SU-DHL-6 (cell line): Measurements from ENCODE around the gene HSP90AB1.

Experiments
- H2AFZ ChIP-seq: fragments of 200-600 bp; sonication (generic); 2 replicates; pipeline ENCODE4 v1.6.1; 2014; ENCODE audit warnings: low read depth, mild to moderate bottlenecking, moderate library complexity, mixed read lengths, antibody characterized with exemption, low read length; ENCODE audit not compliant: severe bottlenecking
- H3F3A ChIP-seq: fragments of 200-600 bp; shearing (Covaris generic); 2 replicates; pipeline ENCODE4 v1.6.0; 2016; ENCODE audit warnings: antibody characterized with exemption, mild to moderate bottlenecking; ENCODE audit not compliant: insufficient read depth
- H3K27ac ChIP-seq: fragments of 200-600 bp; sonication (generic); 2 replicates; pipeline ENCODE4 v1.5.1; 2016; ENCODE audit warnings: low read depth, mild to moderate bottlenecking, low read length, moderate library complexity, mixed read lengths
- H3K27me3 ChIP-seq: fragments of 200-600 bp; sonication (generic), shearing (Covaris generic); 2 replicates; pipeline ENCODE4 v1.6.0; 2014; ENCODE audit warnings: mild to moderate bottlenecking, low read length
- H3K36me3 ChIP-seq: fragments of 200-600 bp; sonication (generic); 2 replicates; pipeline ENCODE4 v1.6.1; 2014; ENCODE audit warnings: mild to moderate bottlenecking, low read length, mixed read lengths
- H3K4me2 ChIP-seq: fragments of 300-600, 200-600 bp; shearing (Covaris generic), sonication (generic); 2 replicates; pipeline ENCODE4 v1.6.0; 2014; ENCODE audit warnings: low read length, low read depth, mild to moderate bottlenecking; ENCODE audit not compliant: poor library complexity, severe bottlenecking
- H3K4me3 ChIP-seq: fragments of 200-600 bp; sonication (generic); 2 replicates; pipeline ENCODE4 v1.5.1; 2014; ENCODE audit warnings: antibody characterized with exemption, low read length, mild to moderate bottlenecking, mixed read lengths; ENCODE audit not compliant: insufficient read depth, poor library complexity, severe bottlenecking
- H3K79me2 ChIP-seq: fragments of 200-600 bp; sonication (generic); 2 replicates; pipeline ENCODE4 v1.6.1; 2014; ENCODE audit warnings: mild to moderate bottlenecking, low read length, moderate library complexity; ENCODE audit not compliant: insufficient read depth
- H3K9ac ChIP-seq: fragments of 200-600 bp; sonication (generic); 2 replicates; pipeline ENCODE4 v1.7.0; 2014; ENCODE audit warnings: mild to moderate bottlenecking, low read length
- H3K9me2 ChIP-seq: fragments of 200-600 bp; sonication (generic); replicated peaks from 2 replicates; pipeline ENCODE4 v1.6.1; 2014; ENCODE audit warnings: low read length; ENCODE audit not compliant: insufficient read depth
- H3K9me3 ChIP-seq: fragments of 200-600 bp; sonication (generic); 2 replicates; pipeline ENCODE4 v1.6.1; 2014; ENCODE audit warnings: low read length, mixed read lengths; ENCODE audit not compliant: insufficient read depth
- H4K20me1 ChIP-seq: fragments of 200-600 bp; sonication (generic); 2 replicates; pipeline ENCODE4 v1.6.1; 2014; ENCODE audit warnings: low read depth, mild to moderate bottlenecking, antibody characterized with exemption, low read length, moderate library complexity, mixed read lengths
- EZH2phosphoT487 ChIP-seq: fragments of 200-600 bp; sonication (generic), shearing (Covaris generic); conservative IDR thresholded peaks from 2 replicates; pipeline ENCODE4 v1.6.1; 2018; ENCODE audit warnings: mild to moderate bottlenecking, antibody characterized with exemption, low read length, moderate library complexity, mixed read lengths
- TF ChIP-seq, protein P1 (sequence below): fragments of 200-600 bp; sonication (generic); IDR thresholded peaks from one replicate; pipeline ENCODE4 v1.5.1; 2017; ENCODE audit warnings: antibody characterized with exemption, mild to moderate bottlenecking, low read length, moderate library complexity; ENCODE audit not compliant: insufficient read depth, poor library complexity, severe bottlenecking

HSP90AB1 gene

DNA sequence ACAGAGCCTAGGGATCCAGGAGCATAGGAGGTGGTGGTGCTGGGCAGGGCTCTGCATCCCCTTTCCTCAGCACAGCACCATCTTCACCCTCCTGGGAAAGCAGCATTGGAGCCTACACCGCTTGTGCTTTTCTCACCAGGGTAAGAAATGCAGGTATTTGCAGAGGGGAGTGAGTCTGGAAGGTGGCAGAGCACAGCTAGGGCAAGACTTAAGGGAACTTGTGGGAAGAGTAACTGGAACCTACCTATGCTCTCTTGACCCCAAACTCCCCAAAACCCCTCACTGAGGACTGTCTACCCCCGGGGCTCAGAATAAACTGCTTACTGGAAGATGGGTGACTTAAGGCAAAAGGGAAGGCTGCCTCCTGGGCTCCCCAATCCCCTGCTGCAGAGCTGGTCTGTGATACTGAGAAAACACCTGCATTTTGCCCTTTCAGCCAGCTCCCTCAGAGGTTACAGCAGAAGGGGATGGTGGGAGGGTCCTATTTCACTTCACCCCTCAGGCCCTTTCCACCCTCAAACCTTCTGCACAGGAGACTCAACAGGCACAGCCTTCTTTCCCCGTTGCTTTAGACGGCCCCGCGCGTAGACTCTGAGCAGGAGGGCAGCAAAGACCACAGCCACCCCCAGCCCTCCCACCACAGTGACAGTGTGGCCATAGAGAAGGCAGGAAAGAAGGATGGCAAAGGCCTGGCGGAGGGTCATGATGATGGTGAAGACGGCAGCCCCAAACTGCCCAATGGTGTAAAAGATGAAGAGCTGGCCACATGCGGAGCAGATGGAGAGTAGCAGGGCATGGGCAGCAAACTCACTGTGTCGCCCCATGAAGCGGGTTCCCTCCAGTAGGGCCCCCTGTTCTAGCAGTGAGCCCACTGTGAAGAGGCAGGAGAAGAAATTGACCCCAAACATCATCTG is 7.5 kb downstream of the HSP90AB1 start:
- no peaks in the 10 kb centered on the region for H3K27me3 ChIP-seq
- no peak overlapping the region for H2AFZ ChIP-seq
- H4K20me1 ChIP-seq, result peaks cover 30% of the 10 kb centered on the region; the same call in 1 of the 2 replicates
- peaks cover 20% of the 10 kb centered on the region for H3K79me2 ChIP-seq
- H3K9me3 ChIP-seq, result no peaks in the 10 kb centered on the region
- peaks cover 93% of the 10 kb centered on the region for H3F3A ChIP-seq
- no peak overlapping the region for H3K4me3 ChIP-seq
- peak overlapping the region; percentile 83 for H3K4me2 ChIP-seq
- H3K36me3 ChIP-seq, result peaks cover 34% of the 10 kb centered on the region
- H3K27ac ChIP-seq, result peak overlapping the region; percentile 71
- H3K9me2 ChIP-seq, result no peaks in the 10 kb centered on the region
- no peak overlapping the region for H3K9ac ChIP-seq
- TF ChIP-seq, protein P1, sequence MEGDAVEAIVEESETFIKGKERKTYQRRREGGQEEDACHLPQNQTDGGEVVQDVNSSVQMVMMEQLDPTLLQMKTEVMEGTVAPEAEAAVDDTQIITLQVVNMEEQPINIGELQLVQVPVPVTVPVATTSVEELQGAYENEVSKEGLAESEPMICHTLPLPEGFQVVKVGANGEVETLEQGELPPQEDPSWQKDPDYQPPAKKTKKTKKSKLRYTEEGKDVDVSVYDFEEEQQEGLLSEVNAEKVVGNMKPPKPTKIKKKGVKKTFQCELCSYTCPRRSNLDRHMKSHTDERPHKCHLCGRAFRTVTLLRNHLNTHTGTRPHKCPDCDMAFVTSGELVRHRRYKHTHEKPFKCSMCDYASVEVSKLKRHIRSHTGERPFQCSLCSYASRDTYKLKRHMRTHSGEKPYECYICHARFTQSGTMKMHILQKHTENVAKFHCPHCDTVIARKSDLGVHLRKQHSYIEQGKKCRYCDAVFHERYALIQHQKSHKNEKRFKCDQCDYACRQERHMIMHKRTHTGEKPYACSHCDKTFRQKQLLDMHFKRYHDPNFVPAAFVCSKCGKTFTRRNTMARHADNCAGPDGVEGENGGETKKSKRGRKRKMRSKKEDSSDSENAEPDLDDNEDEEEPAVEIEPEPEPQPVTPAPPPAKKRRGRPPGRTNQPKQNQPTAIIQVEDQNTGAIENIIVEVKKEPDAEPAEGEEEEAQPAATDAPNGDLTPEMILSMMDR, result no peak
- no peak for TF ChIP-seq EZH2phosphoT487

DNA sequence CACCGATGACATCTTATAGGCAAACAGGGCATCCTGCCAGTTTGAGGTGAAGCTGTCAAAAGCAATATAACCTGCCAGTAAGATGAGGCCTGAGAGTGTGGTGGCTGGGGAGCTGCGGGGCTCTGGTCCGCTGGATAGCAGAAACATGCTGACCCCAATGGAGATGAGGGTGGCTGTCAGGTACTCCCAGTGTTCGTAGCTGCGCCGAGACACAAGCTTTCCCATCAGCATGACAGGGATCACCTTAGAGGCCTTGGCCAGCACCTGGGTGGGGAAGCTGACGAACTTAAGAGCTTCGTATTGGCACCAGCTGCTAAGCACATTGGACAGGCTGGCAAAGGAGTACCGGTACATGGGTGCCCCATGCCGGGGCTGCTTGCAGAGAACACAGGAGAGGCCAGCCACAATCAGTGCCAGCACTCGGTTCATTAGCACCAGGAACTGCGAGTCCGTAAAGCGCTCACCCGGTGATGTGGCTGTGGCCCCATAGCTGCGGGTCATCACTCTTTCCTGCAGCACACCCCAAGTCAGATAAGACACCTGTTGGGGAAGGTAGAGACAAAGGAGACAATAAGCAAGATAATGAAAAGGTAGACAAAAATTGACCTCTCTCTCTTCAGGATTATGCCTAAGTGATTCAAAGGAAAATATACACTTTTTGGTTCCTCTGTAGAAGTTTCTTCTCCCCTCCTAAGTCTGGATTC is 8.4 kb downstream of the HSP90AB1 start:
- Histone ChIP-seq H3K4me2 (peak overlapping the region; percentile 83), H3K4me3 (peak overlapping the region; percentile 81), H3F3A (peaks cover 85% of the 10 kb centered on the region), H3K27ac (peak overlapping the region; percentile 71), H4K20me1 (peaks cover 22% of the 10 kb centered on the region; the same call in 1 of the 2 replicates), H3K9me2 (no peaks in the 10 kb centered on the region), H3K27me3 (no peaks in the 10 kb centered on the region), H2AFZ (no peak overlapping the region), H3K9me3 (no peaks in the 10 kb centered on the region), H3K79me2 (peaks cover 12% of the 10 kb centered on the region; the same call in 1 of the 2 replicates), H3K36me3 (peaks cover 26% of the 10 kb centered on the region), H3K9ac (peak overlapping the region; percentile 85)
- no peak for TF ChIP-seq EZH2phosphoT487
- TF ChIP-seq, protein P1, result no peak

DNA sequence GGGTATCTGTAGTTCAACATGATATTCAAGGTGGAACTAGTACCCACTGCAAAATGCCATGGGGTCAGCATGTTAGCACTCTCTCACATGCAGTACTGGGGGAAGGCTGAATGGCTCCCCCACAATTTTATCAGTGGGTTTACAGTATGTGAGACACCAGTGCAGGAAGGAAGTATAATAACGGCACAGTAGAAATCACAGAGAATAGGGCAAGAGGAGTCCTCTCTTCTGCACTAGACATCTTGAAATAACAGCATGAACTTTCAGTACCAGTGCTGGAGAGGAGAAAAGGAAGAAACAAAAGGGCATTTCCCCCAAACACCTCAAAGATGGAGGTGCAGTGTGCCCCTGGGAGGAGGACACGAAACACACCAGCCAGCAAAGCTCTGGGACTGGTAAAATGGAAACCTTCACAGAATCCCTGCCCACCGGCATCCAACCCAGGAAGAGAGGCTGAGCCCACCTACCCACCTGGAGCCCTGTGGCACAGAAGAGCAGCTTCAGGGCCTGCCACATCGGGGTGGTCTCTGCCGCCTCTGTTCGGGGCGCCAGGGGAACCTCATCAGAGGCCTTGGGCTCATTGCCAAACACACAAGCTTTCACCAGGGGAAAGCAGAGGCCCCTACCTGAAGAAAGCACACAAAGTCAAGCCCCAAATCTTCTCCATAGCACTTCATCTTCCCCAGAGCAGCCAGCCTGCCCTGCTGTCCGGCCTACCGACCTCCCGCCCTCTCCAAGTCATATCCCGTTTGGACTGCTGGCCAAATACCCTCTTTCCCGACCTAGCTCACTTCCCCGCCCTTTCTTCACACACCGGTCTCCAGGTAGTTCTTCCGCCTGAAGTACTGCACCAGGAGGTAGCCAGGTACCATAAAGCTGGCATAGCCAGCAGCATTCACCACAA is 9.2 kb downstream of the HSP90AB1 start:
- Histone ChIP-seq H3K36me3 (peaks cover 18% of the 10 kb centered on the region; the same call in 1 of the 2 replicates), H3K27me3 (no peaks in the 10 kb centered on the region), H3K27ac (peak overlapping the region; percentile 71), H3F3A (peaks cover 79% of the 10 kb centered on the region), H3K9me2 (no peaks in the 10 kb centered on the region), H3K4me3 (peak overlapping the region; percentile 81), H3K9me3 (no peaks in the 10 kb centered on the region), H4K20me1 (peaks cover 13% of the 10 kb centered on the region; the same call in 1 of the 2 replicates), H3K9ac (peak overlapping the region; percentile 85), H3K79me2 (peaks cover 8% of the 10 kb centered on the region; the same call in 1 of the 2 replicates), H3K4me2 (peak overlapping the region; percentile 83), H2AFZ (no peak overlapping the region)
- TF ChIP-seq, protein P1, result no peak
- TF ChIP-seq EZH2phosphoT487, result no peak
